KG1 (cell line): ENCODE data around the gene MCRIP1.

Source experiments
- DNase-seq: peaks from one replicate; lab custom pipeline; 2025; lab: John Stamatoyannopoulos, UW

Gene MCRIP1

DNA sequence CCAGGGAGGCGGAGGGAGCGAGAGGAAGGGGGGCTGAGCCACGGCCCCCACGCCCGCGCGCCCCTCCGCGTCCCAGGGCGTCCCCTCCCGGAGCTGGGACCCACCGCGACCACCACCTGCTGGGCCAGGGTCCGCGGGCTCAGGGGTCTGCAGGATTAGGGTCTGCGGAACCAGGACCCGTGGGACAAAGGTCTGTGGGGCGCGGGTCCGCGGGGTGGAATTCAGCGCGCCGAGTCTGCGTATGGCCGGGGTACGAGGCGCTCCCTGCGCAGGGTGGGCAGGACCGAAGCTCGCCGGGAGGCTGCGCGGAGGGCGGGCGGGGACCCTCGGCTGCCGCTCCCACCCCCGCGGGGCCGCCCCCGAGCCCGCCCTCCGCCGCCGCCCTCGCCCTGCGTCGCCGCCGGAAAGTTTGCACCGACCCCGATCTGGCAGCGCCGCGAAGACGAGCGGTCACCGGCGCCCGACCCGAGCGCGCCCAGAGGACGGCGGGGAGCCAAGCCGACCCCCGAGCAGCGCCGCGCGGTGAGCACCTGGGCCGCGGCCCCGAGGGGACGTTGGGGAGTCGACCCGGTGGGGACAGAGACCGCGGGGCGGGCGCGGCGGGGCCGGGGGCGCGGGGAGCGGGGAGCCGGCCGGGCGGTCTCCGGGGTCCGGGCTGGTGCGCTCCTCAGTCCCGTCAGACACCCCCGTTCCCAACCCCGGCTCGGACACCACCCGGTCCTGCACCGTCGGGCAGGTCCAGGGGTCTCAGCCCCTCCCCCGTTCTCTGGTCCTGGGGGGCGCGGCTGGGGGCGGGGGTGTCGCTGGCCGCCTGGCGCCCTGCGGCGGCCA, 29.1 kb downstream of the MCRIP1 start, which contains the start of gene GCGR:
TSS of gene GCGR (plus strand) at position 423 of the 831 bp plus-strand sequence. CDS start 4,869 bp downstream, outside the sequence.
- no peak for DNase-seq

DNA sequence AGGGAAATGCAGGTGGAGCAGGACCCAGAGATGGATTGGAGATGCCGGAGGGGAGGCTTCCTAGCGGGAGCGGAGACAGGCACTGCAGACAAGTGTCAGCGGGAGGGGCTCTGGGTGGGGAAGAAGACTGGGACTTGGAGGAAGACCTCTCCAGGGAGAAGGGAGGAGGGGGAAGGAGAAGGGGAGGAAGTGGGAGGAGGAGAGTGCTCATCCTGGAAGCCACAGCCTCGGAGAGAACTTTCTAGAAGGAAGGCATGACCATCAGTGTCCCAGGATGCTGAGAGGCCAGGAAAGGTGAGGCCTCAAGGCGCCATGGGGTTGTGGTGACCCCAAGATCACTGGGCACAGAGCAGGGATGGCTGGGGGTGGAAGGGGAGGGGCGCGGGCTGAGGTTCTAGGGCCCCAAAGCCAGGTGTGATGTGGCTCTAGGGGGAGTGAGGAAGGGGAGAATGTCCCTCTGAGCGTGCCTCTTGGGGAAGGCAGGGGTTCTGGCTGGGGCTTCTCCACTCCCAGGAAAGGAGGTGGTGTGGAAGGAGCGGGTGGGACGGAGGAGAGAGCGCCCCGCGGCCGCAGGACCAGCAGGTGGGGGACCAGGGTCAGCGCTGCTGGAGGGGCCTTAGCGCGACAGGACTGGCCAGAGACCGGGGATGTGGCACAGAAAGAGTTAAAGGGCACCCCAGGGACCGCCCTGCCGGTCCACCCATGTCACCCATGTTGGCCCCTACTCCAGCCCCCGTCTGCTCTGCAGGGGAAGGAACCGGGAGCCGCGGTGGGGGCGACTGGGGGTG, 30.0 kb downstream of the MCRIP1 start:
- no peak for DNase-seq

DNA sequence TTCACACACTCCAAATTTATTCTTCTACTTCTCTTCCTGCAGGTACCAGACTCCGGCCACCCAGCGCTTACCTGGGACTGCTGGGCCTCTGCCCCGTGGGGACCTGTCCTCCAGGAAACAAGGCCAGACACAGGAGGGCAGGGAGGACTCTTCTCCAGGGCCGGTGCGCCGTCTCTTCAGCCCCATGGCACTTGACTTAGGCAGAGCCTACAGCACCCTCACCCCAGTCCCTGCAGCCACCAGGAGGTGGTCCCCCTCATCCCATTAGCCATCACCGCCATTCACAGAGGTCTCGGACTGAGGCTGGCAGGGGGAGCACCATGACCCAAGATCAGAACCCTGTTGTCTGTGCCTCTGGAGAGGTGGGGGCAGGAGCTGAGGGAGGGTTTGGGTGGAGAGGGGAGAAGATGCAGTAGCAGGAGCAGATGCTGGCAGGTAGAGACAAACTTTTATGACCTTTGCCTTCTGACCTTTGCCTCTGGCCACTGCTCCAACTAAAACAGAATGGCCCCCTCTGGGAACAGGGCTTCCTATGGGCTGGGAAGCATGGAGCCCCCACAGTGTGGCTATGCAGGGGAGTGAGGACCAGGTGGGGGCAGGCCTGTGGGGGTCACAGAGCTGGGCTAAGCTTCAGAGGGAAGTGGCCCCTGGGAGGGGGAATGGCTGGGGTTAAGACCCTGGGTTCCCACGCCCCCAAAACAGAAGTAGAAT, 30.9 kb downstream of the MCRIP1 start:
- no peak for DNase-seq

DNA sequence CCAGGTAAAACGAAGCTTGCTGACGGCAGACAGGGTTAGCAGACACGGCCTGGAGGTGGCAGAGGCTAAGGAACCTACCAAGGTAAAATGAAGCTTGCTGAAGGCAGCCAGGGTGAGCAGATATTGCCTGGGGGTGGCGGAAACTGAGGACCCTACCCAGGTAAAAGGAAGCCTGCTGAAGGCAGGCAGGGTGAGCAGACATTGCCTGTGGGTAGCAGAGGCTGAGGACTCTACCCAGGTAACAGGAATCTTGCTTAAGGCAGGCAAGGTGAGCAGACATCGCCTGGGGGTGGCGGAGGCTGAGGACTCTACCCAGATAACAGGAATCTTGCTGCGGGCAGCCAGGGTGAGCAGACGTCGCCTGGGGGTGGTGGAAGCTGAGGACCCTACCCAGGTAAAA, 31.8 kb downstream of the MCRIP1 start:
- DNase-seq, result no peak

DNA sequence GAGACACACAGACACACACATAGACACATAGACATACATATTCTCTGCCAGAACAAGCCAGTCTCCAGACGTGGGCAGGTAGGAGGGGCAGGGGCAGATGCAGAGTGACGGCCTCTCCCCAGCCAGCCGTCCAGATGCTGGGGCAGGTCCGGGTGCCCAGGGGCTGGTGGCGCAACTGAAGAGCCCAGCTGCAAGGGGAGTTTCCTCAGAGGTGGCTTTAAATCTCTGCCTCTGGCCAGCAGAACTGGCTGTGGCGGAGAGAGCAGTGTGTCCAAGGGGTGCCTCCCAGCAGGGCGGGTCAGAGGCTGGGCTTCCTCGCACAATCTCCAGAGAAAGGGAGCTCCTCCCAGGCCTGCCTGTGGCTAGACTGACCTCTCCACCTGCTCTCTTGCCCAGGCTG, 38.6 kb downstream of the MCRIP1 start:
- DNase-seq, result no peak

DNA sequence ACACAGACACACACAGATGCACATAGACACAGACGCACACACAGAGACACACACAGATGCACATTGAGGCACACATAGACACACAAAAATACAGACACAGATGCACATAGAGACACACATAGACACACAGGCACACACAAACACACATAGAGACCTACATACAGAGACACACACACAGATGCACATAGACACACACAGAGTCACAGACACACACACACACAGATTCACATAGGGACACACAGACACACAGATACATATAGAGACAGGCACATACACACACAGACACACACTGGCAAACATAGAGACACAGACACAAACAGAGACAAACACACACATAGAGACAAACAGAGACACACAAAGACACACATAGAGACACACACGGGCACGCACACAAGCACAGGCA, 39.0 kb downstream of the MCRIP1 start:
- no peak for DNase-seq

DNA sequence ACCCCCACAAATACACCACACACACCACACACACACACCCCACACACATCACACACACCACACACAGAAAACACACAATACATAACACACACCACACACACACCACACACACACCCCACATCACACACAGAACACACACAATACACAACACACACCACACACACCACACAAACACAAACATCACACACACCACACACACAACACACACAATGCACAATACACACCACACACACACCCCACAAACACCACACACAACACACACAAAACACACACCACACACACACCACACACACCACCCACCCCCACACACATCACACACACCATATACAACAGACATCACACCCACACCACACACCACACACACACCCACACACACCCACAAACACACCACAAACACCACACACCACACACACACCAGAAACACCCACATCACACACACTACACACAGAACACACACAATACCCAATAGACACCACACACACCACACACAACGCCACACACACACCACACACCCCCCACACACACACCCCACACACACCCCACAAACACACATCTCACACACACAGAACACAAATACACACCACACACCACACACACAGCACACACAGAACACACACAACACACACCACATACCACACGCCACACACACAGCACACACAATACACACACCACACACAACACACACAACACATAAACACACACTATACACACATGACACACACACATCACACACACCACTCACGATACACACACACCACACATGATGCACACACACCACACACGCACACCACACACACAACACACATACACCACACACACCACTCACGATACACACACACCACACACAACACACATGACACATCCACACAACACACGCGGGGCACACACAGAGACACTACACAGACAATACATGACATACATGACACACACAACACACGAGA, 40.1 kb downstream of the MCRIP1 start:
- DNase-seq, result no peak
